ENCODE results near the gene ITGBL1.

DNA sequence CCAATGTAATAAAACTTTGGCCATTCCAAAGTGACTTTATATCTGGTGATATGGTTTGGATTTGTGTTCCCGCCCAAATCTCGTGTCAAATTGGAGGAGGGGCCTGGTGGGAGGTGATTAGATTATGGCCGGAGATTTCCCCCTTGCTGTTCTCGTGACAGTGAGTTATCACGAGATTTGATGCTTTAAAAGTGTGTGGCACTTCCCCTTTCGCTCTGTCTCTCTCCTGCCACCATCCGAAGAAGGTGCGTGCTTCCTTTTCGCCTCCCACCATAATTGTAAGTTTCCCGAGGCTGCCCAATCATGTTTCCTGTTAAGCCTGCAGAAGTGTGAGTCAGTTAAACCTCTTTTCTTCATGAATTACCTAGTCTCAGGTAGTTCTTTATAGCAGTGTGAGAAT is 26.9 kb upstream of the ITGBL1 start:
- no peak for TF ChIP-seq KLF9 (CRISPR knock-in tag; IDR thresholded peaks at IDR 0.05; ENCODE audit: low read depth)
- no peak for TF ChIP-seq SMC3 (IDR thresholded peaks at IDR 0.05; ENCODE audit: low read length)
- no peak for TF ChIP-seq ZNF274 (CRISPR knock-in tag; IDR thresholded peaks at IDR 0.05)
- TF ChIP-seq TGIF2 (CRISPR knock-in tag; IDR thresholded peaks at IDR 0.05), result no peak
- TF ChIP-seq, protein P1, sequence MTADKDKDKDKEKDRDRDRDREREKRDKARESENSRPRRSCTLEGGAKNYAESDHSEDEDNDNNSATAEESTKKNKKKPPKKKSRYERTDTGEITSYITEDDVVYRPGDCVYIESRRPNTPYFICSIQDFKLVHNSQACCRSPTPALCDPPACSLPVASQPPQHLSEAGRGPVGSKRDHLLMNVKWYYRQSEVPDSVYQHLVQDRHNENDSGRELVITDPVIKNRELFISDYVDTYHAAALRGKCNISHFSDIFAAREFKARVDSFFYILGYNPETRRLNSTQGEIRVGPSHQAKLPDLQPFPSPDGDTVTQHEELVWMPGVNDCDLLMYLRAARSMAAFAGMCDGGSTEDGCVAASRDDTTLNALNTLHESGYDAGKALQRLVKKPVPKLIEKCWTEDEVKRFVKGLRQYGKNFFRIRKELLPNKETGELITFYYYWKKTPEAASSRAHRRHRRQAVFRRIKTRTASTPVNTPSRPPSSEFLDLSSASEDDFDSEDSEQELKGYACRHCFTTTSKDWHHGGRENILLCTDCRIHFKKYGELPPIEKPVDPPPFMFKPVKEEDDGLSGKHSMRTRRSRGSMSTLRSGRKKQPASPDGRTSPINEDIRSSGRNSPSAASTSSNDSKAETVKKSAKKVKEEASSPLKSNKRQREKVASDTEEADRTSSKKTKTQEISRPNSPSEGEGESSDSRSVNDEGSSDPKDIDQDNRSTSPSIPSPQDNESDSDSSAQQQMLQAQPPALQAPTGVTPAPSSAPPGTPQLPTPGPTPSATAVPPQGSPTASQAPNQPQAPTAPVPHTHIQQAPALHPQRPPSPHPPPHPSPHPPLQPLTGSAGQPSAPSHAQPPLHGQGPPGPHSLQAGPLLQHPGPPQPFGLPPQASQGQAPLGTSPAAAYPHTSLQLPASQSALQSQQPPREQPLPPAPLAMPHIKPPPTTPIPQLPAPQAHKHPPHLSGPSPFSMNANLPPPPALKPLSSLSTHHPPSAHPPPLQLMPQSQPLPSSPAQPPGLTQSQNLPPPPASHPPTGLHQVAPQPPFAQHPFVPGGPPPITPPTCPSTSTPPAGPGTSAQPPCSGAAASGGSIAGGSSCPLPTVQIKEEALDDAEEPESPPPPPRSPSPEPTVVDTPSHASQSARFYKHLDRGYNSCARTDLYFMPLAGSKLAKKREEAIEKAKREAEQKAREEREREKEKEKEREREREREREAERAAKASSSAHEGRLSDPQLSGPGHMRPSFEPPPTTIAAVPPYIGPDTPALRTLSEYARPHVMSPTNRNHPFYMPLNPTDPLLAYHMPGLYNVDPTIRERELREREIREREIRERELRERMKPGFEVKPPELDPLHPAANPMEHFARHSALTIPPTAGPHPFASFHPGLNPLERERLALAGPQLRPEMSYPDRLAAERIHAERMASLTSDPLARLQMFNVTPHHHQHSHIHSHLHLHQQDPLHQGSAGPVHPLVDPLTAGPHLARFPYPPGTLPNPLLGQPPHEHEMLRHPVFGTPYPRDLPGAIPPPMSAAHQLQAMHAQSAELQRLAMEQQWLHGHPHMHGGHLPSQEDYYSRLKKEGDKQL (CRISPR knock-in tag; IDR thresholded peaks at IDR 0.05; ENCODE audit: low read depth), result no peak
- no peak for TF ChIP-seq HDAC2 (CRISPR knock-in tag; IDR thresholded peaks at IDR 0.05)

Measured in HepG2 (cell line).